ENCODE results near the gene FKBP4. TPM values are rescaled to one million over a fixed set of nuclear protein-coding genes. Genes with fewer than 3 reads are reported as not detected.

The FKBP4 gene
- total and polyA plus RNA-seq, 2 donors (not counting 3 experiments of a cell fraction or from before 2014, with no cell fraction given) = 31.0 to 85.6 TPM

- dilution Hi-C loops (cut with MboI; ENCODE audit: extremely low pct_ligation_motif_present, low sequenced_read_pairs) (no loop called here), intact Hi-C loops (cut with micrococcal nuclease) (no loop called here)
- ChIA-PET POLR2A (no interaction called here), CTCF (interaction anchor here (0.9 to 2.1 kb wide), 3 partner anchors 13 to 21 kb away, joined by 3 to 9 read pairs (median 5); no protein-coding TSS in a partner anchor)
- no peak overlapping the region for H3K9ac ChIP-seq (replicated peaks; ENCODE audit: extremely low read depth, insufficient read depth, low read length)
- no peak overlapping the region for H3K4me2 ChIP-seq (ENCODE audit: insufficient read depth, low read length)
- no peaks in the 10 kb centered on the region for H4K20me1 ChIP-seq (replicated peaks; ENCODE audit: control insufficient read depth, extremely low read depth, insufficient read depth, low read length)
- no peak overlapping the region for H3K4me3 ChIP-seq (replicated peaks in 1 of 3; ENCODE audit: insufficient read depth in 1 of 3, low read depth in 1 of 3, low read length in 3 of 3)
- no TSS peak for BruUV-seq (replicated peaks)
- no peaks in the 10 kb centered on the region for H3K4me1 ChIP-seq (ENCODE audit: control insufficient read depth, extremely low read depth, insufficient read depth, low read length)
- no peak for DNase-seq (ENCODE audit: low read depth, low spot score)
- no peak for TF ChIP-seq FOS (IDR thresholded peaks at IDR 0.05; ENCODE audit: borderline replicate concordance, insufficient read depth, low read length)
- no peak for TF ChIP-seq POLR2A (IDR thresholded peaks at IDR 0.05; ENCODE audit: low read depth, low read length)
- TF ChIP-seq JUN (IDR thresholded peaks at IDR 0.05; ENCODE audit: borderline replicate concordance, insufficient read depth, insufficient read length, low read depth) = no peak
- TF ChIP-seq GATA2 (IDR thresholded peaks at IDR 0.05; ENCODE audit: insufficient read depth, insufficient read length, low read depth, low read length) = no peak
- TF ChIP-seq MYC (IDR thresholded peaks at IDR 0.05; ENCODE audit: low read depth, low read length) = no peak
- no peak for TF ChIP-seq POLR2AphosphoS5 (IDR thresholded peaks at IDR 0.05; ENCODE audit: insufficient read depth, low read depth, low read length)
- no peak for TF ChIP-seq MAX (IDR thresholded peaks at IDR 0.05; ENCODE audit: insufficient read depth, insufficient read length)
- TF ChIP-seq EZH2 (IDR thresholded peaks at IDR 0.05; ENCODE audit: borderline replicate concordance, low read depth, low read length, severe bottlenecking) = no peak
- TF ChIP-seq CTCF (IDR thresholded peaks at IDR 0.05; ENCODE audit: extremely low read depth in 1 of 2, insufficient read depth in 1 of 2, low read depth in 1 of 2, low read length in 2 of 2) = no peak
- H3K27ac ChIP-seq (ENCODE audit: insufficient read depth, low read depth, low read length) = no peak overlapping the region
- H3K79me2 ChIP-seq (ENCODE audit: control insufficient read depth, insufficient read depth, low read length) = no peaks in the 10 kb centered on the region
- H2AFZ ChIP-seq (ENCODE audit: low read depth, low read length) = no peak overlapping the region
- no peak for FAIRE-seq
- H3K27me3 ChIP-seq (ENCODE audit: control insufficient read depth in 2 of 2, insufficient read depth in 2 of 2, low read length in 2 of 2) = peaks cover 0 to 4% of the 10 kb centered on the region in 2 experiments
- H3K36me3 ChIP-seq (ENCODE audit: control insufficient read depth in 2 of 2, extremely low read depth in 1 of 2, insufficient read depth in 2 of 2, low read length in 2 of 2) = peaks cover 0 to 5% of the 10 kb centered on the region in 2 experiments
- no peaks in the 10 kb centered on the region for H3K9me1 ChIP-seq (replicated peaks; ENCODE audit: control insufficient read depth, extremely low read depth, insufficient read depth, low read length)
- no peaks in the 10 kb centered on the region for H3K9me3 ChIP-seq (replicated peaks; ENCODE audit: control insufficient read depth, insufficient read depth, low read length)
Measured at GRCh38 chr12:2832550-2833127, 37.9 kb downstream of the FKBP4 start.
